Heart right ventricle (tissue), 16 donors: Measurements from ENCODE around the gene YEATS2. TPM values are rescaled to one million over a fixed set of nuclear protein-coding genes. Genes with fewer than 3 reads are reported as not detected.

Source experiments
- ATAC-seq, 8 donors: fragments of 200-7000 bp; cut with Tn5 transposase; one replicate each; pipeline ENCODE4 v1.9.1; 2020; ENCODE audit warnings: mild to moderate bottlenecking in 8 of 8, moderate library complexity in 8 of 8, moderate number of reproducible peaks in 1 of 8
- DNase-seq, 2 donors: peaks; one replicate each; pipeline ENCODE4 v3.0.0-alpha.2; 2020
- H3K27ac ChIP-seq, 10 donors: fragments of 200-600 bp; sonication (generic) in 2 of 10; one replicate each; pipeline versions ENCODE4 v1.5.0 to v1.8.0; 2020 to 2022; ENCODE audit warnings: mild to moderate bottlenecking in 3 of 10
- H3K27me3 ChIP-seq, 7 donors: fragments of 200-600 bp; one replicate each; pipeline ENCODE4 v1.8.0; 2021 to 2022; ENCODE audit warnings: mild to moderate bottlenecking in 2 of 7
- H3K36me3 ChIP-seq, 9 donors: fragments of 200-600 bp; sonication (generic) in 1 of 9; one replicate each; pipeline versions ENCODE4 v1.5.0 to v1.8.0; 2020 to 2022; ENCODE audit warnings: mild to moderate bottlenecking in 2 of 9
- H3K4me1 ChIP-seq, 9 donors: fragments of 200-600 bp; sonication (generic) in 1 of 9; one replicate each; pipeline versions ENCODE4 v1.5.0 to v1.8.0; 2020 to 2022; ENCODE audit warnings: mild to moderate bottlenecking in 4 of 9
- H3K4me3 ChIP-seq, 10 donors: fragments of 200-600 bp; sonication (generic) in 2 of 10; one replicate each; pipeline versions ENCODE4 v1.5.0 to v1.8.0; 2020 to 2022; ENCODE audit warnings: mild to moderate bottlenecking in 7 of 10, moderate library complexity in 2 of 10
- H3K9me3 ChIP-seq, 11 donors: fragments of 200-600 bp in 10 of 11; sonication (generic) in 2 of 11; one replicate each; pipeline versions ENCODE4 v1.5.0 to v1.8.0; 2013 to 2022; ENCODE audit warnings: mild to moderate bottlenecking in 2 of 11, control low read depth in 1 of 11, moderate library complexity in 1 of 11
- CTCF ChIP-seq, 9 donors: fragments of 200-600 bp; sonication (generic) in 2 of 9; IDR thresholded peaks; one replicate each; pipeline versions ENCODE4 v1.5.0 to v1.8.0; 2021 to 2022; ENCODE audit warnings: antibody characterized with exemption in 9 of 9, mild to moderate bottlenecking in 5 of 9, moderate library complexity in 1 of 9
- WGBS, 2 donors: extraction: QIAGEN DNeasy Blood & Tissue Kit; methylation state at CpG; one replicate each; pipeline ENCODE4 v1.1.7; 2013; ENCODE audit warnings: inconsistent platforms in 1 of 2; 5-methylcytosine and 5-hydroxymethylcytosine counted together
- intact Hi-C, 10 donors: fragments of 100-400 bp; cut with DNase I; formaldehyde crosslinking; loops; one replicate each; pipeline versions ENCODE4 v1.11.1 to v1.14.2; 2022
- polyA plus RNA-seq, 2 donors: library from polyadenylated mRNA; stranded (reverse); fragments of 200-250 nt; gene quantifications; one replicate each; pipeline ENCODE4 v1.2.3, GENCODE V29; 2013
- total RNA-seq, 10 donors: library from RNA; stranded (reverse); fragmentation: NEBNext Ultra II Directional in 3 of 10; extraction: Animal tissue kit (Norgen Biotek cat#: 25700) in 3 of 10; gene quantifications; one replicate each; pipeline versions ENCODE4 v1.2.1 to v1.2.4, GENCODE V29; 2021 to 2023
- donor health status: Arrhythmogenic right ventricular cardiomyopathy.
- donor health status: ischemic (EF 13 %, LVEDD 7.1; RV severe dilation, severe dysfunction).
- donor health status: healthy with polysubstance abuse.
- donor health status: DM: no; HTN: yes; CAD: no.
- donor health status: DM: no; HTN: no; CAD: no.
- donor health status: ischemic (EF 25% LVEDD 6.9; RV normal size, moderate dysfunction).
- donor health status: ischemic (EF 25% LVEDD 5.7; RV mildly dilated, moderate dysfunction).
- donor health status: healthy.
- donor health status: DM: yes; HTN: yes; CAD: no.
- donor health status: Ischemic cardiomyopathy.
- donor health status: ischemic (EF 35%, LVEDD 5.7; RV mildly dilated, moderate dysfunction).
- donor health status: nonischemic (EF 11% LVEDD 7.7; RV severe dilation, severe dysfunction).
- donor health status: DM: yes; HTN: yes; CAD: no.
- donor health status: PGD.
- donor health status: ischemic (EF 29% LVEDD 5.4; RV normal size, mild dysfunction).
- donor health status: nonischemic (EF 23%, LVEDD 6.1; RV moderate dilation, normal function).

Gene YEATS2
- total and polyA plus RNA-seq, 12 donors, result 4.6 to 22.2 (median 10.1) TPM

GRCh38 chr3:183808355-183808754, 110.8 kb downstream of the YEATS2 start:
- no peak for ATAC-seq
- no peaks in the 10 kb centered on the region for H3K9me3 ChIP-seq
- H3K36me3 ChIP-seq, result peaks cover 0 to 100% (median 68%) of the 10 kb centered on the region in 9 donors
- WGBS, 2 donors, result 94 to 95% methylated on average over 11 of the region's 11 CpGs
- H3K4me3 ChIP-seq, result no peak overlapping the region
- H3K27ac ChIP-seq, result no peak overlapping the region
- no peaks in the 10 kb centered on the region for H3K27me3 ChIP-seq
- intact Hi-C loops, result no loop called here
- TF ChIP-seq CTCF (IDR thresholded peaks at IDR 0.05), result no peak
- no peaks in the 10 kb centered on the region for H3K4me1 ChIP-seq
- DNase-seq, result no peak

GRCh38 chr3:183809270-183809669, 111.7 kb downstream of the YEATS2 start:
- DNase-seq, result no peak
- no peak for TF ChIP-seq CTCF (IDR thresholded peaks at IDR 0.05)
- H3K27me3 ChIP-seq, result no peaks in the 10 kb centered on the region
- no peak overlapping the region for H3K27ac ChIP-seq
- H3K4me3 ChIP-seq, result no peak overlapping the region
- H3K4me1 ChIP-seq, result no peaks in the 10 kb centered on the region
- intact Hi-C loops, result no loop called here
- peaks cover 0 to 95% (median 63%) of the 10 kb centered on the region in 9 donors for H3K36me3 ChIP-seq
- no peak for ATAC-seq
- WGBS, 2 donors, result 91 to 92% methylated on average over 5 of the region's 5 CpGs
- H3K9me3 ChIP-seq, result no peaks in the 10 kb centered on the region

- peaks cover 0 to 89% (median 51%) of the 10 kb centered on the region in 9 donors for H3K36me3 ChIP-seq
- no peak overlapping the region for H3K4me3 ChIP-seq
- no peaks in the 10 kb centered on the region for H3K9me3 ChIP-seq
- intact Hi-C loops, result no loop called here
- ATAC-seq (no peak), DNase-seq (no peak)
- H3K27ac ChIP-seq, result no peak overlapping the region
- no peaks in the 10 kb centered on the region for H3K4me1 ChIP-seq
- 88 to 92% methylated on average over 24 of the region's 24 CpGs for WGBS, 2 donors
- H3K27me3 ChIP-seq, result no peaks in the 10 kb centered on the region
- no peak for TF ChIP-seq CTCF (IDR thresholded peaks at IDR 0.05)
These were observed 113.3 kb downstream of the YEATS2 start for GRCh38 chr3:183810643-183811594.

GRCh38 chr3:183811638-183812037, 114.0 kb downstream of the YEATS2 start:
- no peaks in the 10 kb centered on the region for H3K27me3 ChIP-seq
- H3K9me3 ChIP-seq, result no peaks in the 10 kb centered on the region
- ATAC-seq (no peak), DNase-seq (no peak)
- WGBS, 2 donors, result 94 to 97% methylated on average over 11 of the region's 11 CpGs
- intact Hi-C loops, result no loop called here
- TF ChIP-seq CTCF (IDR thresholded peaks at IDR 0.05), result no peak
- no peak overlapping the region for H3K27ac ChIP-seq
- H3K4me1 ChIP-seq, result no peaks in the 10 kb centered on the region
- no peak overlapping the region for H3K4me3 ChIP-seq
- peaks cover 0 to 85% (median 51%) of the 10 kb centered on the region in 9 donors for H3K36me3 ChIP-seq
